GM23338 (cell line): ENCODE data around the gene NDUFV2. TPM values are rescaled to one million over a fixed set of nuclear protein-coding genes. Genes with fewer than 3 reads are reported as not detected.

Experiments
- ATAC-seq: fragments of 200-7000 bp; cut with Tn5 transposase; 3 replicates; pipeline ENCODE4 v1.9.1; 2020
- DNase-seq: peaks from one replicate; pipeline ENCODE4 v3.0.0-alpha.2; 2015; ENCODE audit warnings: low spot score
- H2AFZ ChIP-seq: fragments of 200-600 bp; sonication (generic); 2 replicates; pipeline ENCODE4 v1.8.0; 2016; ENCODE audit warnings: antibody characterized with exemption, mild to moderate bottlenecking, moderate library complexity
- H3F3A ChIP-seq: fragments of 200-600 bp; sonication (generic); replicated peaks from 2 replicates; pipeline ENCODE4 v1.8.0; 2017; ENCODE audit warnings: antibody characterized with exemption, mixed run types, low read depth
- H3K27ac ChIP-seq: fragments of 200-600 bp; sonication (generic); 2 replicates; pipeline ENCODE4 v1.6.1; 2016; ENCODE audit warnings: low read depth
- H3K27me3 ChIP-seq: fragments of 200-600 bp; sonication (generic); 2 replicates; pipeline ENCODE4 v1.8.0; 2016; ENCODE audit warnings: mild to moderate bottlenecking, mixed run types, moderate library complexity; ENCODE audit not compliant: insufficient read depth
- H3K36me3 ChIP-seq: fragments of 200-600 bp; sonication (generic); 2 replicates; pipeline ENCODE4 v1.8.0; 2016; ENCODE audit warnings: mild to moderate bottlenecking; ENCODE audit not compliant: insufficient read depth
- H3K4me1 ChIP-seq: fragments of 200-600 bp; sonication (generic); 2 replicates; pipeline ENCODE4 v1.8.0; 2016; ENCODE audit warnings: mild to moderate bottlenecking, moderate library complexity; ENCODE audit not compliant: insufficient read depth
- H3K4me2 ChIP-seq: fragments of 200-600 bp; sonication (generic); 2 replicates; pipeline ENCODE4 v1.7.1; 2017; ENCODE audit warnings: mixed run types
- H3K4me3 ChIP-seq: fragments of 200-600 bp; sonication (generic); 2 replicates; pipeline ENCODE4 v1.6.1; 2016; ENCODE audit warnings: mixed run types
- H3K79me2 ChIP-seq: fragments of 200-600 bp; sonication (generic); replicated peaks from 2 replicates; pipeline ENCODE4 v1.8.0; 2017; ENCODE audit warnings: mild to moderate bottlenecking; ENCODE audit not compliant: insufficient read depth
- H3K9me2 ChIP-seq: fragments of 200-600 bp; sonication (generic); 2 replicates; pipeline ENCODE4 v1.8.0; 2017; ENCODE audit not compliant: insufficient read depth
- H4K20me1 ChIP-seq: fragments of 200-600 bp; sonication (generic); replicated peaks from 2 replicates; pipeline ENCODE4 v1.8.0; 2017; ENCODE audit warnings: mild to moderate bottlenecking; ENCODE audit not compliant: insufficient read depth
- H3K27ac Mint-ChIP-seq: 2 replicates; pipeline ENCODE4 v1.8.0; 2020; ENCODE audit warnings: inconsistent platforms, mild to moderate bottlenecking, moderate library complexity, mixed read lengths
- H3K27me3 Mint-ChIP-seq: 3 replicates; pipeline ENCODE4 v1.8.0; 2022; ENCODE audit warnings: low read depth, mild to moderate bottlenecking, moderate library complexity, mixed read lengths, inconsistent platforms; ENCODE audit not compliant: insufficient read depth, poor library complexity
- H3K36me3 Mint-ChIP-seq: 3 replicates; pipeline ENCODE4 v1.8.0; 2021; ENCODE audit warnings: low read depth, mild to moderate bottlenecking, inconsistent platforms, moderate library complexity, mixed read lengths
- H3K4me1 Mint-ChIP-seq: 3 replicates; pipeline ENCODE4 v1.8.0; 2020; ENCODE audit warnings: mild to moderate bottlenecking, inconsistent platforms, mixed read lengths
- H3K4me3 Mint-ChIP-seq: 3 replicates; pipeline ENCODE4 v1.8.0; 2021; ENCODE audit warnings: moderate library complexity, mild to moderate bottlenecking, inconsistent platforms, mixed read lengths
- H3K9me3 Mint-ChIP-seq: 3 replicates; pipeline ENCODE4 v1.8.0; 2020; ENCODE audit warnings: moderate library complexity, mild to moderate bottlenecking, inconsistent platforms, mixed read lengths
- CREB1 ChIP-seq: fragments of 250-450 bp; sonication (Bioruptor Pico); IDR thresholded peaks from 2 replicates; pipeline ENCODE4 v1.5.0; 2020; ENCODE audit warnings: low read depth, mild to moderate bottlenecking, moderate library complexity
- CTCF ChIP-seq, 2 experiments: fragments of 200-600 bp in 1 of 2; sonication (generic) in 1 of 2; conservative IDR thresholded peaks; 2 replicates each; pipeline versions ENCODE4 v1.5.1 to v1.6.1; 2016 to 2017; ENCODE audit warnings: antibody characterized with exemption in 2 of 2, low read depth in 2 of 2, mild to moderate bottlenecking in 2 of 2, moderate library complexity in 1 of 2
- ETS1 ChIP-seq: IDR thresholded peaks from 2 replicates; pipeline ENCODE4 v1.6.1; 2016; ENCODE audit warnings: antibody characterized with exemption
- EZH2 ChIP-seq: fragments of 200-600 bp; sonication (generic); IDR thresholded peaks from one replicate; pipeline ENCODE4 v1.8.0; 2017; ENCODE audit warnings: antibody characterized with exemption, mild to moderate bottlenecking, low read depth; ENCODE audit not compliant: unreplicated experiment
- EZH2phosphoT487 ChIP-seq: fragments of 200-600 bp; sonication (generic); IDR thresholded peaks from one replicate; pipeline ENCODE4 v1.8.1; 2018; ENCODE audit warnings: antibody characterized with exemption; ENCODE audit not compliant: unreplicated experiment
- JUNB ChIP-seq: IDR thresholded peaks from one replicate; pipeline ENCODE4 v1.6.1; 2016; ENCODE audit warnings: antibody characterized with exemption; ENCODE audit not compliant: unreplicated experiment
- NANOG ChIP-seq: IDR thresholded peaks from 2 replicates; pipeline ENCODE4 v1.6.1; 2016; ENCODE audit warnings: antibody characterized with exemption, borderline replicate concordance
- POLR2AphosphoS5 ChIP-seq: IDR thresholded peaks from 2 replicates; pipeline ENCODE4 v1.6.1; 2016; ENCODE audit warnings: antibody characterized with exemption, low read depth
- REST ChIP-seq: IDR thresholded peaks from one replicate; pipeline ENCODE4 v1.6.1; 2018; ENCODE audit warnings: antibody characterized with exemption; ENCODE audit not compliant: unreplicated experiment
- STAT1 ChIP-seq: IDR thresholded peaks from one replicate; pipeline ENCODE4 v1.6.1; 2016; ENCODE audit warnings: antibody characterized with exemption; ENCODE audit not compliant: unreplicated experiment
- ZNF114 ChIP-seq: fragments of 250-450 bp; sonication (Bioruptor Pico); IDR thresholded peaks from 2 replicates; pipeline ENCODE4 v1.5.0; 2020; ENCODE audit warnings: mild to moderate bottlenecking, moderate library complexity
- ZNF331 ChIP-seq: fragments of 250-450 bp; sonication (Bioruptor Pico); IDR thresholded peaks from 2 replicates; pipeline ENCODE4 v1.5.0; 2020; ENCODE audit warnings: low read depth, mild to moderate bottlenecking, moderate library complexity
- polyA plus RNA-seq: library from polyadenylated mRNA; unstranded; fragments of >200 nt; fragmentation: Nextera tagmentation; extraction: Ambion mirVana; gene quantifications from 2 replicates; pipeline ENCODE4 v1.2.1, GENCODE V29; 2016
- total RNA-seq: library from RNA; depleted of rRNA; stranded (reverse); fragments of >200 nt; shearing (Covaris generic); gene quantifications from 2 replicates; pipeline ENCODE4 v1.2.3, GENCODE V29; 2014

NDUFV2 gene
- total and polyA plus RNA-seq, 2 experiments from 2014 or later, result 157 to 577 TPM

GRCh38 chr18:9067823-9068222 is 34.7 kb upstream of the NDUFV2 start (continued):
- TF ChIP-seq REST (no peak), POLR2AphosphoS5 (no peak), EZH2 (no peak), JUNB (no peak), NANOG (no peak), CREB1 (no peak), CTCF (conservative IDR thresholded peaks at IDR 0.05; ENCODE audit: low read depth in 2 of 2) (no peak), ZNF331 (CRISPR knock-in tag) (no peak), STAT1 (no peak), ETS1 (no peak), ZNF114 (CRISPR knock-in tag) (no peak), EZH2phosphoT487 (no peak)

- H3K79me2 ChIP-seq, result no peaks in the 10 kb centered on the region
- Mint-ChIP-seq H3K27ac (no peak overlapping the region), H3K36me3 (no peaks in the 10 kb centered on the region), H3K4me1 (no peaks in the 10 kb centered on the region; the same call in 2 of the 3 replicates), H3K9me3 (no peaks in the 10 kb centered on the region; the same call in 2 of the 3 replicates), H3K27me3 (peaks cover 2% of the 10 kb centered on the region), H3K4me3 (no peak overlapping the region)
- H3K36me3 ChIP-seq, result no peaks in the 10 kb centered on the region
- ATAC-seq (no peak), DNase-seq (no peak)
- no peak for TF ChIP-seq EZH2phosphoT487
- peaks cover 5% of the 10 kb centered on the region for H3K4me1 ChIP-seq
- H3K9me2 ChIP-seq, result no peaks in the 10 kb centered on the region
- no peak overlapping the region for H3K4me3 ChIP-seq
- no peaks in the 10 kb centered on the region for H3F3A ChIP-seq
- no peak overlapping the region for H3K4me2 ChIP-seq
- no peaks in the 10 kb centered on the region for H3K27me3 ChIP-seq
- H2AFZ ChIP-seq, result peak overlapping the region; percentile 52; the same call in 1 of the 2 replicates
- no peak overlapping the region for H3K27ac ChIP-seq
- no peaks in the 10 kb centered on the region for H4K20me1 ChIP-seq
Measured at GRCh38 chr18:9068346-9068745, 34.2 kb upstream of the NDUFV2 start.
